Stimulated activated CD8-positive, alpha-beta memory T cell treated with anti-CD3 and anti-CD28 coated beads, Interleukin-4, amount 100 ng/mL, for 48 hours (primary cell): ENCODE results near the gene NFU1.
"Not testable (repeated sequence)": the region's sequence is repeated elsewhere in the genome, so short reads cannot be mapped to it uniquely, and the experiment has no call there.

Experiments used
- DNase-seq: peaks from one replicate; pipeline ENCODE4 v3.0.0-alpha.2; 2020

NFU1 gene

DNA sequence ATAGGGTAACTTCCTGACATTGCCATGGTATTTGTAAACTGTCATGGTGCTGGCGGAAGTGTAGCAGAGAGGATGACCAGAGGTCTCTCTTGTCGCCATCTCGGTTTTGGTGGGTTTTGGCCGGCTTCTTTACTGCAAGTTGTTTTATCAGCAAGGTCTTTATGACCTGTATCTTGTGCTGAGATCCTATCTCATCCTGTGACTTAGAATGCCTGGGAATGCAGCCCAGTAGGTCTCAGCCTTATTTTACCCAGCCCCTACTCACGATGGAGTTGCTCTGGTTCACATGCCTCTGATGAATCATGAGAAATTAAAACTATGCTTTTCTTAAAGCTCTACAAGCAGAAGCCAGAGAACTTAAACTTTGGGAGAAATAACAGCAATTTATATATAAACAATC lies 12.7 kb upstream of the NFU1 start:
- DNase-seq, result no peak

DNA sequence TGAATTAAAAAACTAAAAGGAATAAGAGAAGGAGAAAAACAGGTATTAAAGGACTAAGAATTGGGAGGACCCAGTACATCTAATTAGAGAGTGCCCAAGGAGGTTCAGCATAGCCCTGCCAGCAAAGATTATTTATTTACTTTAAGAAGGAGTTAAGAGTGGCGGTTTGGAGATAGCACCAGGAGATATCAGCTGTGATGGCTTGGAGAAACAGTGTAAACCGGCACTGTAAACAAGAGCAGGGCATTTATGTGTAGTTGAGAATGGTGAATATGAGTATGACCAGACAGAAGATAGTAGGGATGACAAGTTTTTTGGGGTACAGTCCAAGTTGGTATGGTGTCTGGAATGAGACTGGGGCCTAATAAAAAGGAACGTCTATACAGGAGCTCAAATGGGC lies 6.4 kb upstream of the NFU1 start:
- not testable (repeated sequence) for DNase-seq

DNA sequence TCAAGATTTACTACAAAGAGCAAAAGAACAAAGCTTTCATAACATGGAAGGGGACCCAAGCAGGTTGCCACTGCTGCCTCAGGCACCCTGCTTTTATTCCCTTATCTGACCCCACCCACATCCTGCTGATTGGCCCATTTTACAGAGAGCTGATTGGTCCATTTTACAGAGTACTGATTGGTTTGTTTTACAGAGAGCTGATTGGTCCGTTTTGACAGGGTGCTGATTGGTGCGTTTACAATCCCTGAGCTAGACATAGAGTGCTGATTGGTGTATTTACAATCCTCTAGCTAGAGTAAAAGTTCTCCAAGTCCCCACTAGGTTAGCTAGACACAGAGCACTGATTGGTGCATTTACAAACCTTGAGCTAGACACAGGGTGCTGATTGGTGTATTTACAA lies 2.3 kb upstream of the NFU1 start:
- not testable (repeated sequence) for DNase-seq

DNA sequence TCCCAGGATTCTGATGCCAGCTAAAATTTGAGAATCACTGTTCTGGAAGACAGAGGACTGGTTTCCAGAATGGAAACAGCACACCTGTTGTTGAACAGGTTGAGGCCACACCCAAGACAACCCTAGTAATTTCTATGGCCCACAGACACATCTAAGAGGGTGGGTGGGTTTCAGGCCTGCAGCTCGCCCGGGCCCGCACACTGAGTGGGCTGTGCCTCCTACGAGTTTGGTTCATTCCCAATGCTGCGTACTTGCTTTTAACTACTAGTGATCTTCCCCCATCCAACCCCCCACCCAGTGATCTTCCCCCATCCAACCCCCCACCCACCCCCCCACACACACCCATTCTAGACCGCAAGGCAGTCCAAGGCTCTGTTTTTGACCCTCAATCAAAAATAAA lies 1.3 kb upstream of the NFU1 start:
- DNase-seq, result no peak

DNA sequence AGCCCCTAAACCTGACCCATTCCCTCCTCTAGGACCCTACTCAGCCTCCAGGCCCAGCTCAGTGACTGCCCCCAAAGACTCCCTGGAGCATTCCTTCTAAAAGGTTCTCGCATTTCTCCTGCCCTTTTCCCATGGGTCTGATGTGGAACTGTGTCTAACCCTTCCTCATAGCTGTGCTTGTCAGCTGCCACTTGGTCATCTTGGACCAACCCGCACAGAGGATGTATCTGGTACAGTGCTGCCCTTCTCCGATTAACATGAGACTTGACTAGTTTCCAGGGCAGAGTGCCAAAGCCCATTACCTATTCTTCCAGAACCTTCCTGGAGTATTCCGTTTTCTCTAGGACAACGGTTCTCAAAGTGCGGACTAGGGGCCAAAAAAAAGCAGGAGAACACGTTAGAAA lies 518 bp upstream of the NFU1 start:
- no peak for DNase-seq

DNA sequence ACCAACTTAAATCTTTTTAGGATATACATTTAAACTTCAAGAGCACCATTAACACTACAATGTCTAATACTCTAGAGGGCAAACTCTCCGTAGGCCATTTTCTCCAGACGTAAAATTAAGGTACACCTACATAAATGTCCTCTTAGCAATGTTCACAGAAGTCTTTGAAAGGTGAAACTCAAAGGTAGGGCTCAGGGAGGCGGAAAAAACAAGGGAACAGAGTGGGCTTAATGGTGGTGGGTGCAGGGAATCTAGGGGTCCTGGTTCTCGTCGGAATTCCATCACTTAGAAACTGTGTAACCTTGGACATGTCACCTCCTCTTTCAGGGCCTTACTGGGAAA lies 668 bp downstream of the NFU1 start:
- no peak for DNase-seq

DNA sequence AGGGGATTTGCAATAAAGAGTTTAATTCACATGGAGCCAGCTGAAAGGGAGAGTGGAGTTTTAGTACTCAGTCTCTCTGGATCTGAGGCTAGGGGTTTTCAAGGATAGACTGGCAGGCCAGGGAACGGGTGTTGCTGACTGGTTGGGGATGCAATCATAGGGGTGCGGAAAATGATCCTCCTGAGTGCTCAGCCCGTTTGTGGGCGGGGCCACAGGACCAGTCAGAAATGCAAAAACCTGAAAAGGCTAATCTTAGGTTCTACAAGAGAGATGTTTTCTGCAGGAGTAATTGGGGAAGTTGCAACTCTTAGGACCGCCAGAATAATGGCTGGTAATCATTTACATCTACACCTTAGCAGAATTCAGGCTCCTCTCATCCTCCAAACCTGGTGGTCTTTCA lies 2.5 kb downstream of the NFU1 start:
- DNase-seq, result no peak

DNA sequence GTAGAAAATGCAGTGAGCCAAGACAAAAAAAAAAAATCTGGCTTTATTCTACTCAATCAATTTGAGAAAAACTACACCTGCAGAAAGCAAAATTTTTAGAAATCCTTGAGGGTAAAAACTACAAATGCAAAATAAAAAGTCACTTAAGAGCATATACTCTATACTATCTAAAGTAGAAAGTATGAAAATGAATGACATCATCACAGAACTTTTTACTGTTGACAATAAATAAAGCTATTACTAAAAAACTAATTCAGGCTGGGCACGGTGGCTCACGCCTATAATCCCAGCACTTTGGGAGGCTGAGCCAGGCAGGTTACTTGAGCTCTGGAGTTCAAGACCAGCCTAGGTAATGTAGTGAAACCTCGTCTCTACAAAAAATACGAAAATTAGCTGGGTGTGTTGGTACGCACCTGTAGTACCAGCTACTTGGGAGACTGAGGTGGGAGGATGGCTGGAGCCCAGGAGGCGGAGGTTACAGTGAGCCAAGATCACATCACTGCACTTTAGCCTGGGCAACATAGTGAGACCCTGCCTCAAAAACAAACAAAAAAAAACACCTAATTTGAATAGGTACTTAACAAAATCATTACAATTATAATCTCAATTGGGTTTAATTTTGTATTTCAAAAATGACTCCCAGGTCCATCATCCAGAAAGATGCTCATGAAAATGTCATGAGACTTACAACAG lies 7.6 kb downstream of the NFU1 start:
- no peak for DNase-seq

DNA sequence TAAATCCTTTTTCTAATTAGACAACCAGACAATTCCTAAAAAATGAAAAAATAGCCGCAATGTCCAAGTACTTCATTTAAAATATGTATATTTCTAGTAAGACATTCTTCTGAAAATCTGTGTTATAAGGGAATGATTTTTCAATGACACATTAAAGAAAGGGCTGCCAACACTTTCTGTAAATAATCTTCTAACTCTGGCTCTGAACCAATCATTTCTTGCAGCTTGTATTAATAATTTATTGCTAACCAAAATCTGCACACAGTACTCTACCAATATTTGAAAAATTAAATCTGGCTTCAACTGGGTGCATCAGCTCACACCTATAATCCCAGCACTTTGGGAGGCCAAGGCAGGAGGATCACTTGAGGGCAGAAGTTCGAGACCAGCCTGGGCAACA lies 8.3 kb downstream of the NFU1 start:
- DNase-seq, result no peak

DNA sequence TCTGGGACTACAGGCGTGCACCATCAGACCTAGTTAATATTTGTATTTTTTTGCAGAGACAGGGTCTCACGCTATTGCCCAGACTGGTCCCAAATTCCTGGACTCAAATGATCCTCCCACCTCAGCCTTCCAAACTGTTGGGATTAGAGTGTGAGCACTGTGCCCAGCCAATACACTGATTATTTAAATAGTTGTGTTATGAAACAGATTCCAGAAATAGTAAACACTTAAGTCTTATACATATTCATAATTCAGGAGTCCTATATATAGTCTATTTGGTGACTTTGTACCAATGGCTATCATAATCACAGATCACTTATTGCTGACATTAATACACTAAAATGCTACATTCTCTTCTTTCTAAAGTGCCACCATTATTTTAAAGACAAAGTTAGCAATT lies 12.8 kb downstream of the NFU1 start:
- no peak for DNase-seq

DNA sequence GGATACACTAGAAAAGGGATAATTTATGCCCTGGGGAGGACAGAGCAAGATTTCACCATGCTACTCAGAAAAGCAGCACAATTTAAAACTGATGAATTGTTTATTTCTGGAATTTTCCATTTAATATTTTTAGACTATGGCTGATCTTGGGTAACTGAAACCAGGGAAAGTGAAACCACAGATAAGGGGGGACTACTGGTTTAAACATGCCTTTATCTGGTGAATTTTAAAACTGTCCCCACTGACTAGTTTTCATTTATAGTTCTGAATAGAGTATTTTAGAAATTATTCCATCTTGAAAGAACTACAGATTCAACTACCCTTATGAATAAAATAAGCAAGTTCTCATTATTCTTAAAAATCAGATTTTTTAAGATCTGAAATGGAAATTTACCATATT lies 15.0 kb downstream of the NFU1 start:
- no peak for DNase-seq

DNA sequence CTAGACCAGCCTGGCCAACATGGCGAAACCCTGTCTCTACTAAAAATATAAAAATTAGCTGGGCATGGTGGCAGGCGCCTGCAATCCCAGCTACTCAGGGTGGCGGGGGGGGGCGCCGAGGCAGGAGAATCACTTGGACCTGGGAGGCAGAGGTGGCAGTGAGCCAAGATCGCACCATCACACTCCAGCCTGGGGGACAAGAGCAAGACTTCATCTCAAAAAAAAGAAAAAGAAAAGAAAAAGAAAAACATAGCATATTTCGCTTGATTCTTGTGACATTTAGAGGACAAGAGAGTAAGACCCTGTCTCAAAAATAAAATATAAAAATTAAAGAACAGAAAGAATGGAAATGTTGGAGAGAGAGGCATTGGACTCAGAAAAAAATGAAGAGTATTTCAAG lies 18.1 kb downstream of the NFU1 start:
- not testable (repeated sequence) for DNase-seq

DNA sequence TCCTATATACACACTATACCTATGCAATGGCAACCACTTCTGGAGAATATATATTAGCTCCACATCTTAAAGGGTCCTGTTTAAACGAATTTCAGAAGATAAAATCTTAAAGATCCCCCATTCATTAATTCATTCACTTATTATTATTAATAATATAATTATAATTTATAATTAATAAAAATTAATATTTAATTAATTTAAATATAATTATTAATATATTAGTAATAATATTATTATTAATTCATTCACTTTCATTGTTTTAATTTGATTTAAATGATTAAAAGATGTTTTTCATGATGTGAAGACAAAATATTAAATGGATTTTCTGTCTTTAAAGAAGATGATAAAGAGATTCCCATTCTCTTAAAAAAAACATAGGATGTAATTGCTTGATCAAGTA lies 21.1 kb downstream of the NFU1 start:
- no peak for DNase-seq

DNA sequence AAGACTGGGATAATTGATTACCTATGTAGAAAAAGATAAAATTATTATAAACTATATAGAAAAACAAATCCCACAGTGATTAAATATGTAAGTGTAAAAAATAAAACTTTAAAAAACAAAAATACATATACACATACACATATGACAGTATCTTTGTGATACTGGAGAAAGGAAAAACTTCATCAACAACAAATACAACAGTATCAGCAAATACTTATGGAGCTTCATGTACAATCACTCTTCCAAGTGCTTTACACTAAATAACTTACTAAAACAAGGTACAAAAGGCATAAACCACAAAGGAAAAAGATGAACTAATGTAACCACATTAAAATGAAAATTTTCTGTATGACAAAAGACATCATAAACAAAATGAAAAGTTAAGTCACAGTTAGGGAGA lies 26.1 kb downstream of the NFU1 start:
- DNase-seq, result no peak

DNA sequence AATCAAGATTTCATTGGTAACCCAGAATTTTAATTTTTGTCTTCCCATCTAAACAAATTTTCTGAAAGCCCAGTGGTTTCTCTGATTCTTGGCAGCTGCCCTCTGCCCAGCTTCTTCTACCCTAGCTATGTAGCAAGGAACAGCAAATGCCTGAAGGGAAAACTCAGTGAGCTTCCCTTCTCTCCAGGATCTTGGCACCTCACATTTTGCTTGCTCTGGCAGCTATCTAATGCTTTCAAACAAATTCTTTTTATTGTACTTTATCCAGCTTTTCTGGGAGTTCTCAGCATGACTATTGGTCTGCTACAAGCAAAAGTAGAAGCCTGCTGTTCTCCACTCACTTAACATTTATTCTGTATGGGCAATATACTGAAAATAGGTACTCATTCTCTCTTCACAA lies 31.9 kb downstream of the NFU1 start:
- DNase-seq, result no peak

DNA sequence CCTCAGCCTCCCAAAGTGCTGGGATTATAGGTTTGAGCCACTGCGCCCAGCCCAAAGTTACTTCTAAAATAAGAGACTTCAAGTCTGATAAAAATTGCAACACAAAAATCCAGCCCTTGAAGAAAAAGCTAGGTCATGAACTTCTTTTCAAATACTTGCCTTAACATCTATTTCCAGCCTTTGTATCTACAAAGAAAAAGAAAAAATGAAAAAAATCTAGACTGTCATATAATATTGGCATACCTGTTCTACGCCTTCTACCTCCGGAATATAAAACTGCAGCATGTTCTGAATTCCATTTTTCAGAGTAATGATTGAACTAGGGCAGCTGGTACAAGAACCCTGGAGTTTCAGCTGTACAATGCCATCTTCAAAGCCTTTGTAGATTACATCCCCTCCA lies 37.1 kb downstream of the NFU1 start:
- DNase-seq, result no peak

DNA sequence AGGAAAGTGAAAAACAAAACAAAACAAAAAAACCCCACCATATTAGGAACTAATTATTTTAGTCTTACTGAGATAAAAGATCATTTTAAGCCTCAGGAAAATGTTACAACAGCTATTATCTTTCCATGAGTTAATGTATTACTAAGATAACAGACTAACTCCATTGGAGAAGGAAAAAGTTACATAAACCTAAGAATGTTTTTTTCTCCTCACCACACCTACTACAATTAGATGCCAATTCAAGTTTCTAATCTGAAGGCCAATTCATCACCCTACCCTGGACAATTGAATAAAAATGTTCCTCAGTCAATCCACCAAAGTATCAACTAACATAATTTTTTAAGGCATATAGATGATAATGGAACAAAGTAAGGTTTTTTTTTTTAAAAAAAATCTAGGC lies 40.0 kb downstream of the NFU1 start:
- no peak for DNase-seq

DNA sequence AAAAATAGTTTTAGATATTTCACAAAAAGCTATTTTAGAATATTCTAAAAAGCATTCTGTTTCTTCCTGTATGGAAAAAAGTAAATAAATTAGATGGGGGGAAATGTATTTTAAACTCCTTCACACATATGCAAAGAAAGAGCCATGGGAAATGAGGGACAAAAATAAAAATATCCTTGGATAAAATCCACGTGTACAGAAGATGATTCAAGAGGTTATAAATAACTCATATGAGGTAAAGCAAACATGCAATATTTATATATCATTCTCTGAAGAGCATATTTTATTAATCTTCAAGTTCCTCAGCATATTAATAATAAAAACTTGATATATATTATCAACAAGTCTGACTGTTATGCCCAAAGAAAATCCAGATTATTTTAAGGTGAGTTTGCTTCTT lies 41.4 kb downstream of the NFU1 start:
- no peak for DNase-seq

DNA sequence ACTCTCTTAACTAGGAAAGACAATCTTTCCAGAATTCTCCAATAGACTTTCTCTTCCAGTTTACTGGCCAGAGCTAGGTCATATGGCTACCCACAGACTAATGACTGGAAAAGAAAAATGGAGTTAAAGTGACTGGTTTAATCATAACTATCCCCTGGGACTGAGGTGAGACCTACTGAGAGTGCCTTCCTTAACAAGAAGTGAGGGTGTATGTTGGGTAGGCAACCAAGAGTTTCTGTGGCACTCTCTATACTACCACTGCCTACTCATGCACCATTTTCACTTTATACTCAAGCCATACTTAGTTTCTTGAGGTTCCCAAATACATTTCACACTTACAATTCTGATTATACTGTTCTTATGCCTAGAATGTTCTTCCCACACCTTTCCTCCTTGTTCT lies 43.3 kb downstream of the NFU1 start:
- no peak for DNase-seq

DNA sequence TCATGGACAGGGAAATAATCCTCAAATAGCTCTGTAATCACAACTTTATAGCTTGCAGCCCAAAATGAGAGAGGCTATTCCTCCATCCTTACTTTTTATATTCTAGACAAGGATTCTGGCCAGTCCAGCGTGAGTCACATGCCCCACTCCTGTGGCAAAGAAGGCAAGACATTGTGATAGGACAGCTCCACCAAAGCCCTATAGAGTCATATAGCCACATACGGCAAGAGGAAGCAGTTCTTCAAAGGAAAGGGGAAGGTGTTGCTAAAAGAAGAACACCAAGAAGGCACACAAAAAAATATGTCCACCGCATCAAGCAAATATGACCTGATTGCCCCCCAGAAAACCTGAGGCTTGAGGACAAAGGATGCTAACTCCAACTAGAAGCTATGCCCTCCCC lies 46.8 kb downstream of the NFU1 start:
- DNase-seq, result no peak

DNA sequence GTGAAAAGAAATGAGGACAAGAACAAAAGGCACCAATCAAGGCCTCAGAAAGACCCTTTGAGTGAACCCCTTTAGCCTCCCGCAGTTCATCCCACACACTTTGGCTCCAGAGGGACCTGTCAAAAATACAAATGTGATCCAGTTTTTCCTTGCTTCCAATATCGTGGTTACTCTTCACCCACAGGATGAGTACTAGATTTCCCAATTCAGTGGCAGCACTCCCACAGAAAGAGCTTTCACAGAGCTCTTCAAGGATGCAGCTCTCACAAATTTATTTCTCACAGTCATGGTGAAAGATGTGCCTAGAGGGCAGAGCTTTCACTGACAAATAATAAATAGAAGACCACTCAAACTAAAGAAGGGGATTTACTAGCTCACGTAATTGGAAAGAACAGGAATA lies 47.2 kb downstream of the NFU1 start:
- no peak for DNase-seq

DNA sequence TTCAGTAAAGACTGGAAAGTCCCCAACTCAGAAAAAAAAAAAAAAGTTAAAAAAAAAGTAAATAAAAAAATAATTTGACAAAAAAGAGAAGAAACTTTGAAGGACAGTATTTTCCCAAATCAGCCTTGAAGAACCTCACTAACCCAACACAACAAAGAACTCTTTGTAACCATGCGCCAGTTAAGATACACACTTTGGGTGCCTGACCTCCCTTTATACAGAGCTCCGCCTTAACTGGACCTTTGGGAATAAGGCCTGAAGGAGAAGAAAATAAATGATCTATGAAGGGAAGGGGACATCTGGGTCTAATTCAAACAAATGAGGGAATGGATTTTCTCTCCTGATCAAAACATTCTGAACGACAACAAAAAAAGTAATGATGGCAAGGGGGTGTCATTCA lies 48.0 kb downstream of the NFU1 start:
- no peak for DNase-seq

DNA sequence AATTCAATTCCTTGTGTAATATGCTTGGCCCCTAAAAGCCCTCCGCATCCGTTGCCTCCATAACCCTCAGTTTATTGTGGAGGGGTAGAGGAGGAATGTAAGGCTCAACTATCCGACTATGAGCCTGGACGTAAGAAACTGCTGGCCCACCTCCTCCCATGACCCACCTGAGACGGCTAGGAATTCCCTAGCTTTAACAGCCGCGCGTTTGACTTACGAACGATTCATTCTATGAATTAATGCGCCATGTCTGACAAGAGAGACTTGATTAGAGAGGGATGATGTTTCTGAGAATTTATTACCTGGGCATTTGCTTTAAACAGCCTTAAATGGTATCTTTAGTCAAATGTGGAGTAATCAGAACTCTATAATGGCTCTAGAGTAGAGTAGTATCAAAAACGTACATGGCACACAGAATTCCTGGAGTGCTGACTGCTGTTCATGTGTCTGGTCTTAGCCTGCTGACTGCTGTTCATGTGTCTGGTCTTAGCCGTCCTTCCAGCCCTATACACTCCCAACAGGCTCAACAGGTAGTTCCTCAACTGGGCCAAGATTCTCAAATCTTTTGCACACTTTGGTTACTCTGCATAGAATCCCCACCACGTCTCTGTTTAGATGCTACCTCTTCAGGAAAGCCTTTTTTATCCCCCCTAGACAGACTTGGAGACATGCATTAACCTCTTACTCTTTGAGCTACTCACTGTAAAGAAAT lies 49.3 kb downstream of the NFU1 start:
- no peak for DNase-seq

DNA sequence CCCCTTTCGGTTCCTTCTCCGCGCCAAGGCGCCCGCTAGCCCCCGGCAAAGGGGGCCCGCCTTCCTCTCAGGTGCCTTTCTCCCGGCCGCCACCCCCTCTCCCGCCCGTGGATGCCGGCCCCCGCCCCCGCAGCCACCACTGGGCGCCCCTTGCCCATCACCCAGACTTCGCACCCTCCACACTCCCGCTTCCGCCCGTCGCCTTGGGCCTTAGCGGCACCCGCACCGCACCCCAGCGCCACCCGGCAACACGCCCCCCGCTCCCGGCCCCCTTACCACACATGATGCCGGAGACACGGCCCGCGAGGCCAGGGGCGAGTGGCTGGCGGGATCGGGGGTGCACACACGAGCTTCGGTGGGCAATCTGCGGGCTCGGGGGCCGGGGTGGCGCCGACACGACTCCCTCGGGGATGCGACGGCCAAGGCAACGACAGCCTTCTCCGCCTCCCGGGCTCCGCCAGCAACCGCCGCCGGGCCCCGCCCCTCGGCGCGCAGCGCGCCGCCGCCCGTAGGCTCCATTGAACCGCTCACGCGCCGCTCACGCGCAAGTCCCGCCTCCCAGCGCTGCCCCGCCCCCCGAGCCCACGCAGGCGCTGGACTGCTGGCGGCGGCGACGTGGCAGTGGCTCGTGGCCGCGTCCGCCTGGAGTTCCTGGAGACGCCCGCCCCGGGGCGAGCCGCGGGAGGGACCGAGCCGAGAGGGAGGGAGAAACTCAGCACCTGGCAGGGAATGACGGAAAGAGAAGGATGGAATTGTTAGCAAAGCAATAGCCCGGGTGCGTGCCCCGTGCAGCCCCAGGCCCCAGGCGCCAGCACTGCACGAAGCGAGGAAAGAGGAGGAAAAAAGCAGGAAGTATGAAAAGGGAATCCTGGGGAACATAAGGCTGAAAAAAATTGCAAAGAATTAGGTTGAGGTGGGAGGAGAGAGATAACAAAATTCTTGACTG lies 50.2 kb downstream of the NFU1 start, which contains the start of gene GFPT1:
GFPT1 (minus strand) TSS at position 439 of the 946 bp plus-strand sequence; CDS start at position 283, 156 bp downstream.
- peak; percentile 95 for DNase-seq
